ENCODE data around the gene FOXJ1.
"Not testable (repeated sequence)": the region's sequence is repeated elsewhere in the genome, so short reads cannot be mapped to it uniquely, and the experiment has no call there.

FOXJ1 gene

GRCh38 chr17:76141212-76142038 lies at the start of gene FOXJ1:
Gene FOXJ1 (minus strand): TSS chr17:76141245. CDS start chr17:76140395, 850 bp downstream.
- peak; percentile 98 for DNase-seq

GRCh38 chr17:76189741-76190140 lies 48.7 kb upstream of the FOXJ1 start:
- no peak for DNase-seq

- no peak for DNase-seq
These were observed 48.2 kb upstream of the FOXJ1 start for GRCh38 chr17:76189247-76189646.

GRCh38 chr17:76188213-76189016 lies 47.4 kb upstream of the FOXJ1 start:
- no peak for DNase-seq

- not testable (repeated sequence) for DNase-seq
These were observed 45.7 kb upstream of the FOXJ1 start for GRCh38 chr17:76186774-76187173.

- DNase-seq: no peak
These were observed 43.2 kb upstream of the FOXJ1 start for GRCh38 chr17:76184290-76184689.

GRCh38 chr17:76182016-76182764 lies 41.1 kb upstream of the FOXJ1 start:
- peak; percentile 99 for DNase-seq

- DNase-seq: no peak
These were observed 38.7 kb upstream of the FOXJ1 start for GRCh38 chr17:76179496-76180467.

- peak; percentile 57 for DNase-seq
These were observed 37.1 kb upstream of the FOXJ1 start for GRCh38 chr17:76178124-76178523.

GRCh38 chr17:76176701-76177574 lies 35.9 kb upstream of the FOXJ1 start:
- no peak for DNase-seq

GRCh38 chr17:76174037-76174436 lies 33.0 kb upstream of the FOXJ1 start:
- DNase-seq: no peak

GRCh38 chr17:76173474-76173873 lies 32.4 kb upstream of the FOXJ1 start:
- no peak for DNase-seq

GRCh38 chr17:76171706-76172105 lies 30.7 kb upstream of the FOXJ1 start:
- DNase-seq: no peak

GRCh38 chr17:76170114-76170513 lies 29.1 kb upstream of the FOXJ1 start:
- DNase-seq: no peak

GRCh38 chr17:76166906-76167305 lies 25.9 kb upstream of the FOXJ1 start:
- DNase-seq: no peak

GRCh38 chr17:76166168-76166567 lies 25.1 kb upstream of the FOXJ1 start:
- DNase-seq: no peak

- no peak for DNase-seq
These were observed 23.3 kb upstream of the FOXJ1 start for GRCh38 chr17:76164331-76164730.

- no peak for DNase-seq
These were observed 22.9 kb upstream of the FOXJ1 start for GRCh38 chr17:76163919-76164318.

- DNase-seq: no peak
These were observed 20.7 kb upstream of the FOXJ1 start for GRCh38 chr17:76161619-76162266.

GRCh38 chr17:76160896-76161528 lies 20.0 kb upstream of the FOXJ1 start:
- DNase-seq: no peak
